M059J (cell line): ENCODE results near the gene ATP2B2. TPM values are rescaled to one million over a fixed set of nuclear protein-coding genes. Genes with fewer than 3 reads are reported as not detected.

Experiments
- DNase-seq: peaks from one replicate; pipeline ENCODE4 v3.0.0-alpha.2; 2012; ENCODE audit warnings: low read depth
- total RNA-seq: library from RNA; depleted of rRNA; stranded (reverse); fragments of >200 nt; shearing (Covaris generic); gene quantifications from 2 replicates; pipeline ENCODE4 v1.2.3, GENCODE V29; 2014

The ATP2B2 gene
- total RNA-seq, 1 experiment from 2014 or later, result not detected

GRCh38 chr3:10364806-10365205, 140.6 kb downstream of the ATP2B2 start:
- DNase-seq, result no peak

- peak; percentile 61 for DNase-seq
These were observed 141.5 kb downstream of the ATP2B2 start for GRCh38 chr3:10363935-10364334.

GRCh38 chr3:10361375-10361774, 144.0 kb downstream of the ATP2B2 start:
- no peak for DNase-seq

- DNase-seq, result no peak
These were observed 144.9 kb downstream of the ATP2B2 start for GRCh38 chr3:10360478-10360877.

GRCh38 chr3:10359761-10360161, 145.6 kb downstream of the ATP2B2 start:
- no peak for DNase-seq

GRCh38 chr3:10358309-10358980, 146.9 kb downstream of the ATP2B2 start:
- no peak for DNase-seq

GRCh38 chr3:10357592-10358308, 147.6 kb downstream of the ATP2B2 start:
- peak; percentile 89 for DNase-seq

GRCh38 chr3:10357095-10357494, 148.3 kb downstream of the ATP2B2 start:
- DNase-seq, result no peak

GRCh38 chr3:10356461-10356981, 148.9 kb downstream of the ATP2B2 start:
- DNase-seq, result no peak

- DNase-seq, result no peak
These were observed 150.9 kb downstream of the ATP2B2 start for GRCh38 chr3:10354361-10355015.

- no peak for DNase-seq
These were observed 151.6 kb downstream of the ATP2B2 start for GRCh38 chr3:10353661-10354360.

- no peak for DNase-seq
These were observed 152.2 kb downstream of the ATP2B2 start for GRCh38 chr3:10353160-10353559.

- peak; percentile 82 for DNase-seq
These were observed 153.1 kb downstream of the ATP2B2 start for GRCh38 chr3:10352146-10352911.

GRCh38 chr3:10351013-10351735, 154.2 kb downstream of the ATP2B2 start:
- no peak for DNase-seq

- DNase-seq, result no peak
These were observed 154.9 kb downstream of the ATP2B2 start for GRCh38 chr3:10350324-10350985.

GRCh38 chr3:10349801-10350200, 155.6 kb downstream of the ATP2B2 start:
- DNase-seq, result no peak

- no peak for DNase-seq
These were observed 157.0 kb downstream of the ATP2B2 start for GRCh38 chr3:10348404-10348721.

- DNase-seq, result no peak
These were observed 157.6 kb downstream of the ATP2B2 start for GRCh38 chr3:10347648-10348403.

GRCh38 chr3:10345911-10346310, 159.5 kb downstream of the ATP2B2 start:
- DNase-seq, result no peak
